HG03039 (cell line): Measurements from ENCODE around the gene SLC39A8.
"Not testable (repeated sequence)": the region's sequence is repeated elsewhere in the genome, so short reads cannot be mapped to it uniquely, and the experiment has no call there.

Experiments used
- ATAC-seq: cut with Tn5 transposase; IDR thresholded peaks from one replicate; pipeline ENCODE4 v1.9.1; 2021; ENCODE audit warnings: mild to moderate bottlenecking, moderate library complexity; ENCODE audit not compliant: unreplicated experiment

Gene SLC39A8

GRCh38 chr4:102305666-102306065 lies 39.6 kb downstream of the SLC39A8 start:
- no peak for ATAC-seq

GRCh38 chr4:102302762-102303161 lies 42.5 kb downstream of the SLC39A8 start:
- ATAC-seq, result no peak

GRCh38 chr4:102301167-102301566 lies 44.1 kb downstream of the SLC39A8 start:
- no peak for ATAC-seq

GRCh38 chr4:102299354-102300107 lies 45.8 kb downstream of the SLC39A8 start:
- ATAC-seq, result peak; percentile 76

- no peak for ATAC-seq
Measured at GRCh38 chr4:102298716-102299115, 46.6 kb downstream of the SLC39A8 start.

- ATAC-seq, result no peak
Measured at GRCh38 chr4:102295153-102295862, 50.0 kb downstream of the SLC39A8 start.

GRCh38 chr4:102288497-102288896 lies 56.8 kb downstream of the SLC39A8 start:
- no peak for ATAC-seq

- no peak for ATAC-seq
Measured at GRCh38 chr4:102285831-102286230, 59.5 kb downstream of the SLC39A8 start.

GRCh38 chr4:102281171-102281839 lies 64.0 kb downstream of the SLC39A8 start:
- ATAC-seq, result no peak

- not testable (repeated sequence) for ATAC-seq
Measured at GRCh38 chr4:102273317-102273716, 72.0 kb downstream of the SLC39A8 start.

GRCh38 chr4:102272318-102272717 lies 73.0 kb downstream of the SLC39A8 start:
- no peak for ATAC-seq

- no peak for ATAC-seq
Measured at GRCh38 chr4:102268355-102268754, 76.9 kb downstream of the SLC39A8 start.

GRCh38 chr4:102263024-102263787 lies 82.1 kb downstream of the SLC39A8 start:
- peak; percentile 96 for ATAC-seq

GRCh38 chr4:102259702-102260101 lies 85.6 kb downstream of the SLC39A8 start:
- no peak for ATAC-seq

GRCh38 chr4:102259081-102259480 lies 86.2 kb downstream of the SLC39A8 start:
- ATAC-seq, result no peak

- ATAC-seq, result no peak
Measured at GRCh38 chr4:102256321-102256720, 89.0 kb downstream of the SLC39A8 start.

- ATAC-seq, result no peak
Measured at GRCh38 chr4:102253860-102254259, 91.4 kb downstream of the SLC39A8 start.

- no peak for ATAC-seq
Measured at GRCh38 chr4:102252171-102252570, 93.1 kb downstream of the SLC39A8 start.

- ATAC-seq, result no peak
Measured at GRCh38 chr4:102250341-102250740, 94.9 kb downstream of the SLC39A8 start.

GRCh38 chr4:102247041-102247440 lies 98.2 kb downstream of the SLC39A8 start:
- ATAC-seq, result no peak

GRCh38 chr4:102246416-102246815 lies 98.9 kb downstream of the SLC39A8 start:
- no peak for ATAC-seq
